ENCODE measurements around the gene HPN.

Gene HPN

DNA sequence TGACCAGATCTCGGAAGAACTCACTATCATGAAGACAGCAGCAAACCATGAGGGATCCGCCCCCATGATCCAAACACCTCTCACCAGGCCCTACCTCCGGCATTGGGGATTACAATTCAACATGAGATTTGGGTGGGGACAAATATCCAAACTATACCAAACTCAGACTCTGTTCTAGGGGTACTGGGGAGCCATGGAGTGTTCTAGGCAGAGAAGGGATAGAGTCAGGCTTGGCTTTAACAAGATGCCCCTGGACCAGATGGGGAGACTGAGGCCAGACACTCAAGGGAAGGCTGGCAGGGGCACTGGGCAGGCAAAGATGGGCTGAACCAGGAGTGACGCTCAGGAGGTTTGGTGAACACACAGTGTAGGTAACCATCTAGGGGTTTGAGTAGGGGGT is 23.1 kb upstream of the HPN start:
- TF ChIP-seq, protein P1, sequence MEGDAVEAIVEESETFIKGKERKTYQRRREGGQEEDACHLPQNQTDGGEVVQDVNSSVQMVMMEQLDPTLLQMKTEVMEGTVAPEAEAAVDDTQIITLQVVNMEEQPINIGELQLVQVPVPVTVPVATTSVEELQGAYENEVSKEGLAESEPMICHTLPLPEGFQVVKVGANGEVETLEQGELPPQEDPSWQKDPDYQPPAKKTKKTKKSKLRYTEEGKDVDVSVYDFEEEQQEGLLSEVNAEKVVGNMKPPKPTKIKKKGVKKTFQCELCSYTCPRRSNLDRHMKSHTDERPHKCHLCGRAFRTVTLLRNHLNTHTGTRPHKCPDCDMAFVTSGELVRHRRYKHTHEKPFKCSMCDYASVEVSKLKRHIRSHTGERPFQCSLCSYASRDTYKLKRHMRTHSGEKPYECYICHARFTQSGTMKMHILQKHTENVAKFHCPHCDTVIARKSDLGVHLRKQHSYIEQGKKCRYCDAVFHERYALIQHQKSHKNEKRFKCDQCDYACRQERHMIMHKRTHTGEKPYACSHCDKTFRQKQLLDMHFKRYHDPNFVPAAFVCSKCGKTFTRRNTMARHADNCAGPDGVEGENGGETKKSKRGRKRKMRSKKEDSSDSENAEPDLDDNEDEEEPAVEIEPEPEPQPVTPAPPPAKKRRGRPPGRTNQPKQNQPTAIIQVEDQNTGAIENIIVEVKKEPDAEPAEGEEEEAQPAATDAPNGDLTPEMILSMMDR (IDR thresholded peaks at IDR 0.05; ENCODE audit: borderline replicate concordance, extremely low read depth, low read length, poor library complexity, severe bottlenecking), result no peak
- TF ChIP-seq EZH2 (IDR thresholded peaks at IDR 0.05; ENCODE audit: borderline replicate concordance, low read depth, low read length, severe bottlenecking), result no peak
- H3K9me3 ChIP-seq (ENCODE audit: insufficient read depth, low read length, severe bottlenecking), result no peaks in the 10 kb centered on the region
- H3K36me3 ChIP-seq (ENCODE audit: insufficient read depth, low read length), result peaks cover 97% of the 10 kb centered on the region
- no peaks in the 10 kb centered on the region for H3K27me3 ChIP-seq (ENCODE audit: insufficient read depth, low read length, poor library complexity)
- peaks cover 3% of the 10 kb centered on the region; the same call in 1 of the 2 replicates for H3K79me2 ChIP-seq (ENCODE audit: insufficient read depth, low read length)
- H2AFZ ChIP-seq (ENCODE audit: low read depth, low read length), result no peak overlapping the region
- H3K4me1 ChIP-seq (ENCODE audit: insufficient read depth, low read length), result no peaks in the 10 kb centered on the region
- ATAC-seq (ENCODE audit: insufficient read depth, low read depth) (no peak), DNase-seq (no peak)
- no peak overlapping the region for H3K9ac ChIP-seq (ENCODE audit: low read depth, low read length)
- H3K4me2 ChIP-seq (ENCODE audit: insufficient read depth, low read length), result no peak overlapping the region
- no peak overlapping the region for H3K27ac ChIP-seq (ENCODE audit: low read length)
- peaks cover 34% of the 10 kb centered on the region for H4K20me1 ChIP-seq (ENCODE audit: insufficient read depth, low read length)
- no peak overlapping the region for H3K4me3 ChIP-seq (ENCODE audit: low read depth in 1 of 2, low read length in 2 of 2)

DNA sequence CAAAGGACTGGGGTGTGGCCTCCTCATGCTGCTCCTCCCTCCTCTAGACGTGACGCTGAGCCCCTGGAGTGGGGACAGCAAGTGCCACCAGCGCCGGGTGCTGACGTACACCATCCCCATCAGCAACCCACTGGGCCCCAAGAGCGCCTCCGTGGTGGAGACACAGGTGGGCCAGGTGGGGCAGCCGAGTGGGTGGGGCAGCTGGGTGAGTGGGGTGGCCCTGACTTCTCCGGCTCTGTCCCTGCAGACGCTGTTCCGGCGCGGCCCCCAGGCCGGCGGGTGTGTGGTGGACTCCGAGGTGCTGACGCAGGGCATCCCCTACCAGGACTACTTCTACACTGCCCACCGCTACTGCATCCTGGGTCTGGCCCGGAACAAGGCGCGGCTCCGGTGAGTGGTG is 22.4 kb upstream of the HPN start:
- no peak for TF ChIP-seq EZH2 (IDR thresholded peaks at IDR 0.05; ENCODE audit: borderline replicate concordance, low read depth, low read length, severe bottlenecking)
- TF ChIP-seq, protein P1 (IDR thresholded peaks at IDR 0.05; ENCODE audit: borderline replicate concordance, extremely low read depth, low read length, poor library complexity, severe bottlenecking), result no peak
- H2AFZ ChIP-seq (ENCODE audit: low read depth, low read length), result no peak overlapping the region
- no peaks in the 10 kb centered on the region for H3K79me2 ChIP-seq (ENCODE audit: insufficient read depth, low read length)
- H3K27ac ChIP-seq (ENCODE audit: low read length), result no peak overlapping the region
- no peak overlapping the region for H3K4me2 ChIP-seq (ENCODE audit: insufficient read depth, low read length)
- H3K4me1 ChIP-seq (ENCODE audit: insufficient read depth, low read length), result no peaks in the 10 kb centered on the region
- ATAC-seq (ENCODE audit: insufficient read depth, low read depth), result no peak
- no peak for DNase-seq
- peaks cover 28% of the 10 kb centered on the region for H4K20me1 ChIP-seq (ENCODE audit: insufficient read depth, low read length)
- H3K27me3 ChIP-seq (ENCODE audit: insufficient read depth, low read length, poor library complexity), result no peaks in the 10 kb centered on the region
- H3K4me3 ChIP-seq (ENCODE audit: low read depth in 1 of 2, low read length in 2 of 2), result no peak overlapping the region
- H3K36me3 ChIP-seq (ENCODE audit: insufficient read depth, low read length), result peaks cover 97% of the 10 kb centered on the region
- no peaks in the 10 kb centered on the region for H3K9me3 ChIP-seq (ENCODE audit: insufficient read depth, low read length, severe bottlenecking)
- H3K9ac ChIP-seq (ENCODE audit: low read depth, low read length), result no peak overlapping the region

DNA sequence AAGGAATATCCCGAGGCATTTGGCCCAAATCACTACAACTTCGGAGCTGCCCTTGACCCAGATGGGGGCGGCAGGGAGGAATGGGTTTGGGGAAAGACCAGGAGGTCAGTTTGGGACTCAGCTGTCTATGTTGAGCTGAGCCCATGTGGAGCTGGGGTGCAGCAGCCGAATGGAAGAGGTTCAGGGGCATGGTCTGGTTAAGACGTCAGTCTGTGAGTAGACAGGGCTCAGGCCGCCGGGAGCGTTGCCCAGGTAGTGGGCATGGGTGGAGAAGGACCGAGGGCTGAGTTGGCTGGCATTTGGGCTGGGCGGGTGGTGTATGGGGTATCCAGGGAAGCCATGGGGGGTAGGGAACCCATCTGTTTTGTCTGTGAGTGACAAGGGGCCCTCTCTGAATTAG is 20.5 kb upstream of the HPN start:
- ATAC-seq (ENCODE audit: insufficient read depth, low read depth), result no peak
- TF ChIP-seq, protein P1 (IDR thresholded peaks at IDR 0.05; ENCODE audit: borderline replicate concordance, extremely low read depth, low read length, poor library complexity, severe bottlenecking), result no peak
- no peak for TF ChIP-seq EZH2 (IDR thresholded peaks at IDR 0.05; ENCODE audit: borderline replicate concordance, low read depth, low read length, severe bottlenecking)
- peaks cover 97% of the 10 kb centered on the region for H3K36me3 ChIP-seq (ENCODE audit: insufficient read depth, low read length)
- no peaks in the 10 kb centered on the region for H3K9me3 ChIP-seq (ENCODE audit: insufficient read depth, low read length, severe bottlenecking)
- no peaks in the 10 kb centered on the region for H3K27me3 ChIP-seq (ENCODE audit: insufficient read depth, low read length, poor library complexity)
- H3K4me3 ChIP-seq (ENCODE audit: low read depth in 1 of 2, low read length in 2 of 2), result no peak overlapping the region
- no peak overlapping the region for H2AFZ ChIP-seq (ENCODE audit: low read depth, low read length)
- peaks cover 20% of the 10 kb centered on the region for H4K20me1 ChIP-seq (ENCODE audit: insufficient read depth, low read length)
- H3K9ac ChIP-seq (ENCODE audit: low read depth, low read length), result no peak overlapping the region
- H3K4me2 ChIP-seq (ENCODE audit: insufficient read depth, low read length), result no peak overlapping the region
- no peak overlapping the region for H3K27ac ChIP-seq (ENCODE audit: low read length)
- no peaks in the 10 kb centered on the region for H3K79me2 ChIP-seq (ENCODE audit: insufficient read depth, low read length)
- DNase-seq, result no peak
- H3K4me1 ChIP-seq (ENCODE audit: insufficient read depth, low read length), result no peaks in the 10 kb centered on the region

DNA sequence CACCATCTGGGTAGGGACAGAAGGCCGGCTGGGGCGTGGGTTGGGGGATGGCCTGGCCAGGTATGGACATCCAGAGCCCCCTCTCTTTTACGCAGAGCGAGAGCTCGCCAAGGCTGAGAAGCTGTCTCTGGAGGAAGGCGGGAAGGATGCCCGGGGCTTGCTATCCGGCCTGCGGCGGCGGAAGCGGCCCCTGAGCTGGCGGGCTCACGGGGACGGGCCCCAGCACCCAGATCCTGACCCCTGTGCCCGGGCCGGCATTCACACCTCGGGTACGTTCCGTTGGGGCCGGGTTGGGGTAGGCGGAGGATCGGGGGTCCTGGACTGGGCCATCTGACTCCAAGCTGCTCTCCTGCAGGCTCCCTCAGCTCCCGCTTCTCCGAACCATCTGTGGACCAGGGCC is 19.9 kb upstream of the HPN start:
- H3K27ac ChIP-seq (ENCODE audit: low read length), result no peak overlapping the region

More for the DNA sequence above, 19.9 kb upstream of the HPN start:
- no peaks in the 10 kb centered on the region for H3K27me3 ChIP-seq (ENCODE audit: insufficient read depth, low read length, poor library complexity)
- H4K20me1 ChIP-seq (ENCODE audit: insufficient read depth, low read length), result peaks cover 20% of the 10 kb centered on the region
- no peak overlapping the region for H3K4me2 ChIP-seq (ENCODE audit: insufficient read depth, low read length)
- no peak overlapping the region for H2AFZ ChIP-seq (ENCODE audit: low read depth, low read length)
- peaks cover 99% of the 10 kb centered on the region for H3K36me3 ChIP-seq (ENCODE audit: insufficient read depth, low read length)
- H3K4me1 ChIP-seq (ENCODE audit: insufficient read depth, low read length), result no peaks in the 10 kb centered on the region
- TF ChIP-seq, protein P1 (IDR thresholded peaks at IDR 0.05; ENCODE audit: borderline replicate concordance, extremely low read depth, low read length, poor library complexity, severe bottlenecking), result no peak
- TF ChIP-seq EZH2 (IDR thresholded peaks at IDR 0.05; ENCODE audit: borderline replicate concordance, low read depth, low read length, severe bottlenecking), result no peak
- H3K9me3 ChIP-seq (ENCODE audit: insufficient read depth, low read length, severe bottlenecking), result no peaks in the 10 kb centered on the region
- H3K4me3 ChIP-seq (ENCODE audit: low read depth in 1 of 2, low read length in 2 of 2), result no peak overlapping the region
- no peaks in the 10 kb centered on the region for H3K79me2 ChIP-seq (ENCODE audit: insufficient read depth, low read length)
- ATAC-seq (ENCODE audit: insufficient read depth, low read depth) (no peak), DNase-seq (no peak)
- H3K9ac ChIP-seq (ENCODE audit: low read depth, low read length), result no peak overlapping the region

Measured in DND-41 (cell line).